Stimulated activated CD4-positive, alpha-beta T cell treated with anti-CD3 and anti-CD28 coated beads, TNF-alpha, amount 100 ng/mL, for 48 hours (primary cell): ENCODE measurements around the gene EGLN3.
"Not testable (repeated sequence)": the region's sequence is repeated elsewhere in the genome, so short reads cannot be mapped to it uniquely, and the experiment has no call there.

Experiments used
- DNase-seq, 3 donors: peaks; one replicate each; pipeline ENCODE4 v3.0.0-alpha.2; 2020; ENCODE audit warnings: low read depth in 3 of 3

EGLN3 gene

GRCh38 chr14:33950320-33951182, at the start of gene EGLN3:
TSS of gene EGLN3 (minus strand) at chr14:33951074. CDS start at chr14:33950752, 322 bp downstream.
- DNase-seq, result peak; percentile 34 to 45 (median 35)

GRCh38 chr14:34000396-34000795, 49.5 kb upstream of the EGLN3 start:
- no peak for DNase-seq

- DNase-seq, result no peak
Observed at GRCh38 chr14:33999771-34000291, 49.0 kb upstream of the EGLN3 start.

- no peak for DNase-seq
Observed at GRCh38 chr14:33997611-33998010, 46.7 kb upstream of the EGLN3 start.

- DNase-seq, result no peak
Observed at GRCh38 chr14:33996462-33996861, 45.6 kb upstream of the EGLN3 start.

- no peak for DNase-seq
Observed at GRCh38 chr14:33993246-33993645, 42.4 kb upstream of the EGLN3 start.

- DNase-seq, result no peak
Observed at GRCh38 chr14:33992274-33993007, 41.6 kb upstream of the EGLN3 start.

- DNase-seq, result no peak
Observed at GRCh38 chr14:33990790-33991189, 39.9 kb upstream of the EGLN3 start.

- no peak for DNase-seq
Observed at GRCh38 chr14:33987565-33988080, 36.7 kb upstream of the EGLN3 start.

GRCh38 chr14:33986804-33987203, 35.9 kb upstream of the EGLN3 start:
- DNase-seq, result no peak

GRCh38 chr14:33985242-33985641, 34.4 kb upstream of the EGLN3 start:
- no peak for DNase-seq

- no peak for DNase-seq
Observed at GRCh38 chr14:33979613-33980276, 28.9 kb upstream of the EGLN3 start.

- DNase-seq, result no peak
Observed at GRCh38 chr14:33978892-33979612, 28.2 kb upstream of the EGLN3 start.

- DNase-seq, result no peak
Observed at GRCh38 chr14:33972583-33973081, 21.8 kb upstream of the EGLN3 start.

GRCh38 chr14:33969846-33970245, 19.0 kb upstream of the EGLN3 start:
- not testable (repeated sequence) for DNase-seq

- DNase-seq, result no peak
Observed at GRCh38 chr14:33968722-33969121, 17.8 kb upstream of the EGLN3 start.

- DNase-seq, result no peak
Observed at GRCh38 chr14:33967138-33967537, 16.3 kb upstream of the EGLN3 start.

- no peak for DNase-seq
Observed at GRCh38 chr14:33966276-33966675, 15.4 kb upstream of the EGLN3 start.

- DNase-seq, result no peak
Observed at GRCh38 chr14:33964599-33965317, 13.9 kb upstream of the EGLN3 start.

- no peak for DNase-seq
Observed at GRCh38 chr14:33963892-33964291, 13.0 kb upstream of the EGLN3 start.
